ENCODE data around the gene G6PC2.
A peak's percentile ranks its signal among the peaks of the same experiment; 100 is the strongest.
"Not testable (repeated sequence)": the region's sequence is repeated elsewhere in the genome, so short reads cannot be mapped to it uniquely, and the experiment has no call there.

G6PC2 gene

GRCh38 chr2:168901003-168901402 lies at the start of gene G6PC2:
TSS of gene G6PC2 (plus strand) at chr2:168901291. CDS start at chr2:168901332, 41 bp downstream.
- no peak for DNase-seq

GRCh38 chr2:168851674-168852320 lies 49.3 kb upstream of the G6PC2 start:
- no peak for DNase-seq

GRCh38 chr2:168852481-168852880 lies 48.6 kb upstream of the G6PC2 start:
- no peak for DNase-seq

GRCh38 chr2:168853471-168853870 lies 47.6 kb upstream of the G6PC2 start:
- no peak for DNase-seq

GRCh38 chr2:168854651-168855050 lies 46.4 kb upstream of the G6PC2 start:
- no peak for DNase-seq

- DNase-seq, result no peak
Measured at GRCh38 chr2:168855601-168856000, 45.5 kb upstream of the G6PC2 start.

GRCh38 chr2:168858146-168858545 lies 42.9 kb upstream of the G6PC2 start:
- no peak for DNase-seq

GRCh38 chr2:168867164-168867563 lies 33.9 kb upstream of the G6PC2 start:
- not testable (repeated sequence) for DNase-seq

GRCh38 chr2:168870369-168870768 lies 30.7 kb upstream of the G6PC2 start:
- DNase-seq, result not testable (repeated sequence)

- not testable (repeated sequence) for DNase-seq
Measured at GRCh38 chr2:168870824-168871223, 30.3 kb upstream of the G6PC2 start.

- DNase-seq, result no peak
Measured at GRCh38 chr2:168874368-168875054, 26.6 kb upstream of the G6PC2 start.

GRCh38 chr2:168882163-168882562 lies 18.9 kb upstream of the G6PC2 start:
- not testable (repeated sequence) for DNase-seq

- no peak for DNase-seq
Measured at GRCh38 chr2:168884975-168885374, 16.1 kb upstream of the G6PC2 start.

GRCh38 chr2:168889635-168890005 lies 11.5 kb upstream of the G6PC2 start:
- DNase-seq, result no peak

GRCh38 chr2:168890006-168890782 lies 10.9 kb upstream of the G6PC2 start, which contains the start of gene SPC25:
TSS of gene SPC25 (minus strand) at chr2:168890430. CDS start at chr2:168889519, 911 bp downstream.
- peak; percentile 94 for DNase-seq

- no peak for DNase-seq
Measured at GRCh38 chr2:168892327-168892726, 8.8 kb upstream of the G6PC2 start.

GRCh38 chr2:168894101-168894500 lies 7.0 kb upstream of the G6PC2 start:
- no peak for DNase-seq

GRCh38 chr2:168894720-168895119 lies 6.4 kb upstream of the G6PC2 start:
- no peak for DNase-seq

- no peak for DNase-seq
Measured at GRCh38 chr2:168895771-168896170, 5.3 kb upstream of the G6PC2 start.

GRCh38 chr2:168896783-168897182 lies 4.3 kb upstream of the G6PC2 start:
- no peak for DNase-seq

- DNase-seq, result no peak
Measured at GRCh38 chr2:168897449-168897848, 3.6 kb upstream of the G6PC2 start.

GRCh38 chr2:168903888-168904287 lies 2.8 kb downstream of the G6PC2 start:
- no peak for DNase-seq

GRCh38 chr2:168904358-168904757 lies 3.3 kb downstream of the G6PC2 start:
- DNase-seq, result no peak

Data from NCI-H1694 treated with DMSO at 0.1 percent for 48 hours (cell line).